Thyroid gland (tissue), 4 donors: ENCODE measurements around the gene GNL2. TPM values are rescaled to one million over a fixed set of nuclear protein-coding genes. Genes with fewer than 3 reads are reported as not detected.

Source experiments
- DNase-seq, 2 donors: peaks; one replicate each; pipeline ENCODE4 v3.0.0-alpha.2; 2019
- H3K27ac ChIP-seq, 3 donors: fragments of 200-600 bp; sonication (generic); 1 replicate in 2 of 3; 2 replicates in 1 of 3; pipeline ENCODE4 v1.5.1; 2016 to 2019; ENCODE audit warnings: mild to moderate bottlenecking in 1 of 3, moderate library complexity in 1 of 3
- H3K27me3 ChIP-seq: fragments of 200-600 bp; sonication (generic); one replicate; pipeline ENCODE4 v1.5.1; 2019
- H3K36me3 ChIP-seq, 2 donors: fragments of 200-600 bp; sonication (generic); one replicate each; pipeline ENCODE4 v1.5.1; 2016 to 2019
- H3K4me1 ChIP-seq, 2 donors: fragments of 200-600 bp; sonication (generic); one replicate each; pipeline ENCODE4 v1.5.1; 2017 to 2019
- H3K4me3 ChIP-seq, 3 donors: fragments of 200-600 bp; sonication (generic); replicated peaks in 1 of 3; 1 replicate in 2 of 3; 2 replicates in 1 of 3; pipeline ENCODE4 v1.5.1; 2016; ENCODE audit warnings: mild to moderate bottlenecking in 1 of 3
- H3K9me3 ChIP-seq: fragments of 200-600 bp; sonication (generic); one replicate; pipeline ENCODE4 v1.5.1; 2017
- POLR2A ChIP-seq, 2 donors: fragments of 450-650 bp; IDR thresholded peaks; one replicate each; pipeline ENCODE4 v1.6.1; 2017; ENCODE audit warnings: antibody characterized with exemption in 2 of 2, mild to moderate bottlenecking in 2 of 2, moderate library complexity in 1 of 2
- WGBS, 2 donors: methylation state at CpG; one replicate each; pipeline ENCODE4 v1.1.5; 2017; 5-methylcytosine and 5-hydroxymethylcytosine counted together
- intact Hi-C: fragments of 100-400 bp; cut with DNase I; formaldehyde crosslinking; loops from one replicate; pipeline ENCODE4 v1.15.1; 2023
- total RNA-seq, 4 donors: library from RNA; depleted of rRNA; stranded (reverse); fragments of >200 nt; gene quantifications; one replicate each; pipeline ENCODE4 v1.2.3, GENCODE V29; 2016
- TF ChIP-seq, protein P1 (sequence below), 6 experiments: fragments of 200-600 bp in 3 of 6; fragments of 450-650 bp in 3 of 6; sonication (generic) in 3 of 6; IDR thresholded peaks; one replicate each; pipeline ENCODE4 v1.5.1; 2016 to 2019; ENCODE audit warnings: antibody characterized with exemption in 6 of 6, mild to moderate bottlenecking in 2 of 6, inconsistent platforms in 1 of 6, moderate library complexity in 1 of 6

Gene GNL2
- total RNA-seq, 4 donors from 2014 or later, result 27.1 to 53.8 (median 33.3) TPM

DNA sequence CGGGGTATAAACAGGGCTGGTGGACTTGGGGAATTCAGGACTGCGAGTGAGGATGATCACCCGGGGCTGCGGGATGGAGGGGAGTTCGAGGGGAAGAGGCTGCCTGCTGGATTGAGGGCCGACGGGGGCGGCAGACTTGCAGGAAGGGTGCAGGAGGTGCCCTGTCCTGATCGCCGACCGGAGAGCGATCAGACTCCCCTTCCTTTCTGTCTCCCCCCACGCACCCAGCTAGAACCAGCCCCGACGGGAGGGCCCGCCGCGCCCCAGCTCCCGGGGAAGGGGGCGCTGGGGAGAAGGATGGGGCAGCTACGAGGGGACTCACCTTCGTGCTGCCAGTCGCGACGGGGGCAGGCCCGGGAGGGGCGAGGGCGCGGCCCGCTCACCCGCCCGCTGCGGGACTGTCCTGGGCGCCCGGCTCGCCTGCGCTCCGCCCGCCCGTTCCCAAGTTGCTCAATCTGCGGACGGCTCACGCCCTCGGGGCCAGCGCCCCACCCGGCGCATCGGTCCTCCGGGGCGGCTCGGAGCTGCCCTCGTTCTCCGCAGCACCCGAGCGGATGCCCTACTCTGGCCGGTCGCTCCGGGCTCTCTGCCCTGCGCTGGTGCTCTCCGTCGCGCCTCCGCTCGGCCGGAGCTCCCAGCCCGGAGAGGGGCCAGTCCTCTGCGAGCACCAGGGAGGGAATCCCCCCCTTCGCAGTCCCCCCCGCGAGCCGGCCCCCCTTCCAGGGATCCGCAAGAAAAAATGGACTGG is 38.7 kb upstream of the GNL2 start, which contains the start of gene RSPO1:
Gene RSPO1, minus strand, starts transcription at position 649 of the 748 bp plus-strand sequence. CDS start 5,231 bp downstream, outside the sequence.
- Histone ChIP-seq H3K4me1 (peaks cover 2 to 8% of the 10 kb centered on the region in 2 donors), H3K4me3 (no peak within 1 kb of the TSS), H3K27me3 (peaks cover 22% of the 10 kb centered on the region), H3K27ac (no peak within 1 kb of the TSS), H3K36me3 (no peaks in the 10 kb centered on the region), H3K9me3 (no peaks in the 10 kb centered on the region)
- TF ChIP-seq, protein P1, sequence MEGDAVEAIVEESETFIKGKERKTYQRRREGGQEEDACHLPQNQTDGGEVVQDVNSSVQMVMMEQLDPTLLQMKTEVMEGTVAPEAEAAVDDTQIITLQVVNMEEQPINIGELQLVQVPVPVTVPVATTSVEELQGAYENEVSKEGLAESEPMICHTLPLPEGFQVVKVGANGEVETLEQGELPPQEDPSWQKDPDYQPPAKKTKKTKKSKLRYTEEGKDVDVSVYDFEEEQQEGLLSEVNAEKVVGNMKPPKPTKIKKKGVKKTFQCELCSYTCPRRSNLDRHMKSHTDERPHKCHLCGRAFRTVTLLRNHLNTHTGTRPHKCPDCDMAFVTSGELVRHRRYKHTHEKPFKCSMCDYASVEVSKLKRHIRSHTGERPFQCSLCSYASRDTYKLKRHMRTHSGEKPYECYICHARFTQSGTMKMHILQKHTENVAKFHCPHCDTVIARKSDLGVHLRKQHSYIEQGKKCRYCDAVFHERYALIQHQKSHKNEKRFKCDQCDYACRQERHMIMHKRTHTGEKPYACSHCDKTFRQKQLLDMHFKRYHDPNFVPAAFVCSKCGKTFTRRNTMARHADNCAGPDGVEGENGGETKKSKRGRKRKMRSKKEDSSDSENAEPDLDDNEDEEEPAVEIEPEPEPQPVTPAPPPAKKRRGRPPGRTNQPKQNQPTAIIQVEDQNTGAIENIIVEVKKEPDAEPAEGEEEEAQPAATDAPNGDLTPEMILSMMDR (IDR thresholded peaks at IDR 0.05), result no peak
- no peak for TF ChIP-seq POLR2A (IDR thresholded peaks at IDR 0.05)
- no peak for DNase-seq
- WGBS, 2 donors, result 0 to 1% methylated on average over 7 to 24 of the region's 72 CpGs
- intact Hi-C loops, result no loop called here

GRCh38 chr1:37633938-37634243 is 38.2 kb upstream of the GNL2 start:
- TF ChIP-seq, protein P1 (IDR thresholded peaks at IDR 0.05), result no peak
- TF ChIP-seq POLR2A (IDR thresholded peaks at IDR 0.05), result no peak
- Histone ChIP-seq H3K27ac (no peak overlapping the region), H3K4me1 (peaks cover 2 to 8% of the 10 kb centered on the region in 2 donors), H3K9me3 (no peaks in the 10 kb centered on the region), H3K36me3 (no peaks in the 10 kb centered on the region), H3K27me3 (peaks cover 22% of the 10 kb centered on the region), H3K4me3 (no peak overlapping the region)
- intact Hi-C loops, result no loop called here
- WGBS, 2 donors, result 0 to 8% methylated on average over 6 to 8 of the region's 20 CpGs
- no peak for DNase-seq

DNA sequence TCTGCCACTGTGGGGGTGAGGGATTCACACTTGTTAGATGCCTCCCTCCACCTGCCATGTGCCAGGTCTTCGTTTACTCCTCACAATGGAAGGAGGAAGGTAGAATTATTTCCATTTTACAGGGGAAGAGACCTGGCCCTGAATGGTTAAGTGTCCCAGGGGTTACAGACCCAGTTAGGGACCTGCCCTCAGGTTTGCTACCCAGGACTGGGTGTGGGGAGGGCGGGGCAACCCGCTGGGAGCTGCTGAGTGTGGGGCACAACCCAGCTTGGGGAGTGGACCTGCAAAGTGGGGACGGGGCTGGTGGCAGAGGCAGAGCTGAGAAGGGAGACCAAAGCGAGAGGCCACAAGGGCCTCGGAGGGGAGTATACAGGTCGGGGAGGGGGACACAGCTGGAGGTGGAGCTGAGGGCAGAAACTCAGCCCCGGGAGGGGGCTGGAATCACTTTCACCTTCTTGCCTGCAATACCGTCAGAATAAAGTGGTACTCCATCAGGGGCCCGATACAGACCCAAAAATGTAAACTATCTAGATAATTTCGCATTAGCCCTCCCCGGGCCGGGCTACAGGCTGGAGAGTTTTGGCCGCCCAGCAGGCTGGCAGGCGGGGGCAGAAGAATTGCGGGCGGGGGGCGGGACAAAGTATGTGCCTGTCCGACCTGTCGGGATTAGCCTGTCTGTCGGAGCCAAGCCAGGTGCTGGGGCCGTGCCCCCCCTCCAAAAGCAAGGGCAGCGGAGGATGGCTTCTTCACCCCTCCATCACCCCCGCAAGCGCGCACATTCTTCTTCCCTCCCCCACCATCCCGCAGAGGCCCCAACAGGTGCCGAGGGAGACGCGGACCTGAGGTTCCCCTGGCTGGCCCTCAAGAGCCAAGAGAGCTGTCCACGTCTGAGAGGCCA is 37.6 kb upstream of the GNL2 start:
- H3K4me1 ChIP-seq, result peaks cover 2 to 8% of the 10 kb centered on the region in 2 donors
- intact Hi-C loops, result no loop called here
- 4% methylated on average over 27 to 28 of the region's 31 CpGs for WGBS, 2 donors
- H3K4me3 ChIP-seq, result no peak overlapping the region
- H3K36me3 ChIP-seq, result no peaks in the 10 kb centered on the region
- TF ChIP-seq, protein P1 (IDR thresholded peaks at IDR 0.05), result no peak
- no peak for TF ChIP-seq POLR2A (IDR thresholded peaks at IDR 0.05)
- no peak overlapping the region for H3K27ac ChIP-seq
- no peaks in the 10 kb centered on the region for H3K9me3 ChIP-seq
- DNase-seq, result no peak
- peaks cover 22% of the 10 kb centered on the region for H3K27me3 ChIP-seq

DNA sequence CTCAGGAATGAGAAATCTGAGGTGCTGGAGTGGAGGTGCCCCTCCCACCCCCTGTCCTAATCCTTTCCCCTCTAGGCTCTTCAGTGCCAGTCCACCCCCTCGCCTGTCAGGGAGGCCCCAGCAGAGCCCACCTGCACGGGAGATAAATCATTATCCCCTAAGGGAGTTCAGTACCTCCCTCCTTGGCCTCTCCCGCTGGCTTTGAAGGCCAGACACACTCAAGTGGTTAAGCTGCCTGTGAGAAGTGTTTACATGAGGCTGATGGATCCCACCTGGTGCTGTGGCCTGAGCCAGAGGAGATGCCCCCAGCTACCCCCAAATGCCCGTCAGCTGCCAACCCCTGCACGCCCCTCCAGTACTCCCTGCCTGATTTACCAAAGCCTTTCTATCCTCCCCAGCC is 35.3 kb upstream of the GNL2 start:
- 50 to 53% methylated on average over 5 of the region's 5 CpGs for WGBS, 2 donors

More for the DNA sequence above, 35.3 kb upstream of the GNL2 start:
- Histone ChIP-seq H3K4me3 (no peak overlapping the region), H3K36me3 (no peaks in the 10 kb centered on the region), H3K27me3 (peaks cover 22% of the 10 kb centered on the region), H3K9me3 (no peaks in the 10 kb centered on the region), H3K27ac (no peak overlapping the region), H3K4me1 (peaks cover 2 to 8% of the 10 kb centered on the region in 2 donors)
- no peak for TF ChIP-seq POLR2A (IDR thresholded peaks at IDR 0.05)
- TF ChIP-seq, protein P1 (IDR thresholded peaks at IDR 0.05), result no peak
- no peak for DNase-seq
- intact Hi-C loops, result no loop called here
